Measurements from ENCODE around the gene COPZ2.

DNA sequence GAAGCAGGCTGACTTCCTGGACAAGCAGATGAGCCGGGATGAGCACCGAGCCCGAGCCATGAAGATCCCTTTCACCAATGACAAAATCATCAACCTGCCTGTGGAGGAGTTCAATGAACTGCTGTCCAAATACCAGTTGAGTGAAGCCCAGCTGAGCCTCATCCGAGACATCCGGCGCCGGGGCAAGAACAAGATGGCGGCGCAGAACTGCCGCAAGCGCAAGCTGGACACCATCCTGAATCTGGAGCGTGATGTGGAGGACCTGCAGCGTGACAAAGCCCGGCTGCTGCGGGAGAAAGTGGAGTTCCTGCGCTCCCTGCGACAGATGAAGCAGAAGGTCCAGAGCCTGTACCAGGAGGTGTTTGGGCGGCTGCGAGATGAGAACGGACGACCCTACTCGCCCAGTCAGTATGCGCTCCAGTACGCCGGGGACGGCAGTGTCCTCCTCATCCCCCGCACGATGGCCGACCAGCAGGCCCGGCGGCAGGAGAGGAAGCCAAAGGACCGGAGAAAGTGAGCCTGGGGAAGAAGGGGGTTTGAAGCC lies 21.6 kb upstream of the COPZ2 start:
- TF ChIP-seq, protein P1, sequence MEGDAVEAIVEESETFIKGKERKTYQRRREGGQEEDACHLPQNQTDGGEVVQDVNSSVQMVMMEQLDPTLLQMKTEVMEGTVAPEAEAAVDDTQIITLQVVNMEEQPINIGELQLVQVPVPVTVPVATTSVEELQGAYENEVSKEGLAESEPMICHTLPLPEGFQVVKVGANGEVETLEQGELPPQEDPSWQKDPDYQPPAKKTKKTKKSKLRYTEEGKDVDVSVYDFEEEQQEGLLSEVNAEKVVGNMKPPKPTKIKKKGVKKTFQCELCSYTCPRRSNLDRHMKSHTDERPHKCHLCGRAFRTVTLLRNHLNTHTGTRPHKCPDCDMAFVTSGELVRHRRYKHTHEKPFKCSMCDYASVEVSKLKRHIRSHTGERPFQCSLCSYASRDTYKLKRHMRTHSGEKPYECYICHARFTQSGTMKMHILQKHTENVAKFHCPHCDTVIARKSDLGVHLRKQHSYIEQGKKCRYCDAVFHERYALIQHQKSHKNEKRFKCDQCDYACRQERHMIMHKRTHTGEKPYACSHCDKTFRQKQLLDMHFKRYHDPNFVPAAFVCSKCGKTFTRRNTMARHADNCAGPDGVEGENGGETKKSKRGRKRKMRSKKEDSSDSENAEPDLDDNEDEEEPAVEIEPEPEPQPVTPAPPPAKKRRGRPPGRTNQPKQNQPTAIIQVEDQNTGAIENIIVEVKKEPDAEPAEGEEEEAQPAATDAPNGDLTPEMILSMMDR (IDR thresholded peaks at IDR 0.05) = no peak
- TF ChIP-seq EZH2 (IDR thresholded peaks at IDR 0.05; ENCODE audit: borderline replicate concordance, insufficient read depth, low read depth, low read length, poor library complexity, severe bottlenecking) = no peak
